Measurements from ENCODE around the gene ATAD3B. TPM values are rescaled to one million over a fixed set of nuclear protein-coding genes. Genes with fewer than 3 reads are reported as not detected.
"Not testable (repeated sequence)": the region's sequence is repeated elsewhere in the genome, so short reads cannot be mapped to it uniquely, and the experiment has no call there.

Gene ATAD3B
- total RNA-seq, 1 donor from 2014 or later = 34.9 TPM

GRCh38 chr1:1460540-1461130 lies 10.9 kb upstream of the ATAD3B start:
- Mint-ChIP-seq H3K36me3 (ENCODE audit: unreplicated experiment) (no peaks in the 10 kb centered on the region), H3K4me3 (ENCODE audit: unreplicated experiment) (no peak overlapping the region), H3K4me1 (ENCODE audit: low read depth, unreplicated experiment) (peaks cover 1% of the 10 kb centered on the region), H3K9me3 (ENCODE audit: unreplicated experiment) (peaks cover 8% of the 10 kb centered on the region), H3K27ac (ENCODE audit: unreplicated experiment) (no peak overlapping the region), H3K27me3 (ENCODE audit: unreplicated experiment) (peaks cover 2% of the 10 kb centered on the region)
- no peak for TF ChIP-seq CTCF (IDR thresholded peaks at IDR 0.05; ENCODE audit: partially characterized antibody, unreplicated experiment)
- DNase-seq = no peak

GRCh38 chr1:1461721-1462317 lies 9.7 kb upstream of the ATAD3B start:
- H3K36me3 Mint-ChIP-seq (ENCODE audit: unreplicated experiment) = no peaks in the 10 kb centered on the region
- H3K9me3 Mint-ChIP-seq (ENCODE audit: unreplicated experiment) = peaks cover 9% of the 10 kb centered on the region
- no peak overlapping the region for H3K4me3 Mint-ChIP-seq (ENCODE audit: unreplicated experiment)
- DNase-seq = no peak
- peaks cover 1% of the 10 kb centered on the region for H3K4me1 Mint-ChIP-seq (ENCODE audit: low read depth, unreplicated experiment)
- TF ChIP-seq CTCF (IDR thresholded peaks at IDR 0.05; ENCODE audit: partially characterized antibody, unreplicated experiment) = no peak
- peaks cover 2% of the 10 kb centered on the region for H3K27me3 Mint-ChIP-seq (ENCODE audit: unreplicated experiment)
- H3K27ac Mint-ChIP-seq (ENCODE audit: unreplicated experiment) = peak overlapping the region; percentile 77

- Mint-ChIP-seq H3K4me1 (ENCODE audit: low read depth, unreplicated experiment) (peaks cover 1% of the 10 kb centered on the region), H3K27ac (ENCODE audit: unreplicated experiment) (peak overlapping the region; percentile 77), H3K36me3 (ENCODE audit: unreplicated experiment) (no peaks in the 10 kb centered on the region), H3K27me3 (ENCODE audit: unreplicated experiment) (peaks cover 2% of the 10 kb centered on the region), H3K9me3 (ENCODE audit: unreplicated experiment) (peaks cover 8% of the 10 kb centered on the region), H3K4me3 (ENCODE audit: unreplicated experiment) (no peak overlapping the region)
- peak; percentile 39 for DNase-seq
- TF ChIP-seq CTCF (IDR thresholded peaks at IDR 0.05; ENCODE audit: partially characterized antibody, unreplicated experiment) = no peak
Observed at GRCh38 chr1:1462318-1462966, 9.1 kb upstream of the ATAD3B start.

- no peak for DNase-seq
- Mint-ChIP-seq H3K36me3 (ENCODE audit: unreplicated experiment) (no peaks in the 10 kb centered on the region), H3K27ac (ENCODE audit: unreplicated experiment) (no peak overlapping the region), H3K4me3 (ENCODE audit: unreplicated experiment) (no peak overlapping the region), H3K9me3 (ENCODE audit: unreplicated experiment) (peaks cover 8% of the 10 kb centered on the region), H3K4me1 (ENCODE audit: low read depth, unreplicated experiment) (peaks cover 1% of the 10 kb centered on the region), H3K27me3 (ENCODE audit: unreplicated experiment) (peaks cover 2% of the 10 kb centered on the region)
- no peak for TF ChIP-seq CTCF (IDR thresholded peaks at IDR 0.05; ENCODE audit: partially characterized antibody, unreplicated experiment)
Observed at GRCh38 chr1:1463312-1463711, 8.3 kb upstream of the ATAD3B start.

- peaks cover 12% of the 10 kb centered on the region for H3K4me1 Mint-ChIP-seq (ENCODE audit: low read depth, unreplicated experiment)
- H3K36me3 Mint-ChIP-seq (ENCODE audit: unreplicated experiment); H3K4me3 Mint-ChIP-seq (ENCODE audit: unreplicated experiment); H3K27me3 Mint-ChIP-seq (ENCODE audit: unreplicated experiment); H3K27ac Mint-ChIP-seq (ENCODE audit: unreplicated experiment); H3K9me3 Mint-ChIP-seq (ENCODE audit: unreplicated experiment); DNase-seq: not testable (repeated sequence)
Observed at GRCh38 chr1:1468196-1468985, 3.2 kb upstream of the ATAD3B start.

Data from glutamatergic neuron (in vitro differentiated cells).